ENCODE results near the gene NEXN. TPM values are rescaled to one million over a fixed set of nuclear protein-coding genes. Genes with fewer than 3 reads are reported as not detected.

Gene NEXN
- total and polyA plus RNA-seq, 2 of the 13 experiments (the other 11 are each of a cell fraction or from before 2014, with no cell fraction given) = 0.07 to 0.97 TPM

GRCh38 chr1:77882411-77882810 lies 6.0 kb upstream of the NEXN start:
- TF ChIP-seq ZNF251 (CRISPR knock-in tag; IDR thresholded peaks at IDR 0.05) (no peak), ZNF367 (CRISPR knock-in tag; IDR thresholded peaks at IDR 0.05; ENCODE audit: borderline replicate concordance) (no peak), ZNF543 (CRISPR knock-in tag; IDR thresholded peaks at IDR 0.05) (no peak), NFYB (CRISPR knock-in tag; IDR thresholded peaks at IDR 0.05) (no peak), ZNF407 (CRISPR knock-in tag; IDR thresholded peaks at IDR 0.05; ENCODE audit: not compliant biosample characterization) (no peak), PRPF4 (IDR thresholded peaks at IDR 0.05; ENCODE audit: low read depth, low read length, poor library complexity, severe bottlenecking) (no peak), HOXA5 (CRISPR knock-in tag; IDR thresholded peaks at IDR 0.05) (no peak), ZNF205 (CRISPR knock-in tag; IDR thresholded peaks at IDR 0.05) (no peak), ZBTB46 (CRISPR knock-in tag; IDR thresholded peaks at IDR 0.05; ENCODE audit: borderline replicate concordance) (no peak)
- DNase-seq (ENCODE audit: low spot score) (no peak), ATAC-seq (no peak), FAIRE-seq (no peak)
- POLR2A ChIA-PET = no interaction called here
- no peaks in the 10 kb centered on the region for H3K27me3 ChIP-seq (ENCODE audit: control insufficient read depth in 1 of 2, insufficient read depth in 2 of 2, low read length in 2 of 2)
- CTCF ChIA-PET (ENCODE audit: low intra/inter-chr PET ratio, low total read pairs) = no interaction called here
- no peaks in the 10 kb centered on the region for H3K9me3 ChIP-seq (ENCODE audit: low read length)
- H3K79me2 ChIP-seq (ENCODE audit: insufficient read depth, low read length) = no peaks in the 10 kb centered on the region
- no peaks in the 10 kb centered on the region for H3K36me3 ChIP-seq (replicated peaks in 1 of 2; ENCODE audit: control insufficient read depth in 1 of 2, insufficient read depth in 2 of 2, low read length in 2 of 2)
- no peaks in the 10 kb centered on the region for H4K20me1 ChIP-seq (ENCODE audit: insufficient read depth, low read length)
- WGBS (ENCODE audit: low lambda C conversion rate) = 69% methylated on average over 2 of the region's 2 CpGs
- H2AFZ ChIP-seq (ENCODE audit: low read length) = no peak overlapping the region
- no peak overlapping the region for H3K4me2 ChIP-seq (ENCODE audit: low read depth, low read length)
- intact Hi-C loops (cut with micrococcal nuclease; ENCODE audit: unreplicated experiment) (no loop called here), in situ Hi-C loops (cut with HindIII; ENCODE audit: extremely low pct_ligation_motif_present, low pct_unique_long_range_greater_than_20kb) (no loop called here)
- H3K4me1 ChIP-seq (ENCODE audit: insufficient read depth, low read length) = no peaks in the 10 kb centered on the region
- H3K27ac ChIP-seq (ENCODE audit: extremely low read length, insufficient read depth, low read length) = no peak overlapping the region
- BruUV-seq (replicated peaks) = no TSS peak
- H3K9ac ChIP-seq (ENCODE audit: insufficient read depth, low read depth, low read length) = no peak overlapping the region
- H3K4me3 ChIP-seq (replicated peaks in 1 of 3; ENCODE audit: insufficient read depth in 1 of 3, low read depth in 2 of 3, low read length in 3 of 3) = no peak overlapping the region

Measured in HepG2 (cell line).